Sigmoid colon (tissue), 4 donors: ENCODE measurements around the gene RELN.

Source experiments
- EP300 ChIP-seq, 4 donors: sonication (generic); formaldehyde crosslinking; IDR thresholded peaks; one replicate each; pipeline ENCODE4 v1.6.1; 2017; ENCODE audit warnings: antibody characterized with exemption in 4 of 4
- POLR2A ChIP-seq, 2 donors: fragments of 450-650 bp; IDR thresholded peaks; one replicate each; pipeline ENCODE4 v1.6.1; 2016; ENCODE audit warnings: antibody characterized with exemption in 2 of 2, mild to moderate bottlenecking in 2 of 2, moderate library complexity in 2 of 2
- TF ChIP-seq, protein P1 (sequence below), 4 experiments: fragments of 450-650 bp in 3 of 4; fragments of 200-600 bp in 1 of 4; IDR thresholded peaks; one replicate each; pipeline ENCODE4 v1.5.1; 2016 to 2019; ENCODE audit warnings: antibody characterized with exemption in 4 of 4, mild to moderate bottlenecking in 3 of 4, moderate library complexity in 2 of 4

DNA sequence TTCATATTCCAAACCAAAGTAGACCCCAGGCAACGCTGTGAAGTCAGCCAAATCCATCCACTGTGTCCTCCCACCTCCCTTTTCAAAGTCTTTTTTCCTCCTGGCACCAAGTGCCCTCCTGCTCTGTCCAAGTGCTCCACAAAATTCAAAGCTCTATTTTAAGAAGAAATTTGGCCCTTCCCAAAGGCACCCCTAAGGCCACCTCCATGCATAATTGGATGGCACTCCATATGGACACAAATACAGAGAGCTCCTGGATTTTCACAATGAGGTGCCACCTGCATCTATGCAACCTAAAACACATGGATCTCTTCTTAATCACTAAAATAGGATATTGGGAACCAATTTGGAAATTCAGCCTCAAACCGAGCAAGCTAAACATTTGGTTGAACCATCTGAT is 121.6 kb downstream of the RELN start:
- TF ChIP-seq, protein P1, sequence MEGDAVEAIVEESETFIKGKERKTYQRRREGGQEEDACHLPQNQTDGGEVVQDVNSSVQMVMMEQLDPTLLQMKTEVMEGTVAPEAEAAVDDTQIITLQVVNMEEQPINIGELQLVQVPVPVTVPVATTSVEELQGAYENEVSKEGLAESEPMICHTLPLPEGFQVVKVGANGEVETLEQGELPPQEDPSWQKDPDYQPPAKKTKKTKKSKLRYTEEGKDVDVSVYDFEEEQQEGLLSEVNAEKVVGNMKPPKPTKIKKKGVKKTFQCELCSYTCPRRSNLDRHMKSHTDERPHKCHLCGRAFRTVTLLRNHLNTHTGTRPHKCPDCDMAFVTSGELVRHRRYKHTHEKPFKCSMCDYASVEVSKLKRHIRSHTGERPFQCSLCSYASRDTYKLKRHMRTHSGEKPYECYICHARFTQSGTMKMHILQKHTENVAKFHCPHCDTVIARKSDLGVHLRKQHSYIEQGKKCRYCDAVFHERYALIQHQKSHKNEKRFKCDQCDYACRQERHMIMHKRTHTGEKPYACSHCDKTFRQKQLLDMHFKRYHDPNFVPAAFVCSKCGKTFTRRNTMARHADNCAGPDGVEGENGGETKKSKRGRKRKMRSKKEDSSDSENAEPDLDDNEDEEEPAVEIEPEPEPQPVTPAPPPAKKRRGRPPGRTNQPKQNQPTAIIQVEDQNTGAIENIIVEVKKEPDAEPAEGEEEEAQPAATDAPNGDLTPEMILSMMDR (IDR thresholded peaks at IDR 0.05): no peak
- TF ChIP-seq POLR2A (IDR thresholded peaks at IDR 0.05) (no peak), EP300 (IDR thresholded peaks at IDR 0.05) (no peak)
